ENCODE measurements around the gene LRRC55.

Gene LRRC55

DNA sequence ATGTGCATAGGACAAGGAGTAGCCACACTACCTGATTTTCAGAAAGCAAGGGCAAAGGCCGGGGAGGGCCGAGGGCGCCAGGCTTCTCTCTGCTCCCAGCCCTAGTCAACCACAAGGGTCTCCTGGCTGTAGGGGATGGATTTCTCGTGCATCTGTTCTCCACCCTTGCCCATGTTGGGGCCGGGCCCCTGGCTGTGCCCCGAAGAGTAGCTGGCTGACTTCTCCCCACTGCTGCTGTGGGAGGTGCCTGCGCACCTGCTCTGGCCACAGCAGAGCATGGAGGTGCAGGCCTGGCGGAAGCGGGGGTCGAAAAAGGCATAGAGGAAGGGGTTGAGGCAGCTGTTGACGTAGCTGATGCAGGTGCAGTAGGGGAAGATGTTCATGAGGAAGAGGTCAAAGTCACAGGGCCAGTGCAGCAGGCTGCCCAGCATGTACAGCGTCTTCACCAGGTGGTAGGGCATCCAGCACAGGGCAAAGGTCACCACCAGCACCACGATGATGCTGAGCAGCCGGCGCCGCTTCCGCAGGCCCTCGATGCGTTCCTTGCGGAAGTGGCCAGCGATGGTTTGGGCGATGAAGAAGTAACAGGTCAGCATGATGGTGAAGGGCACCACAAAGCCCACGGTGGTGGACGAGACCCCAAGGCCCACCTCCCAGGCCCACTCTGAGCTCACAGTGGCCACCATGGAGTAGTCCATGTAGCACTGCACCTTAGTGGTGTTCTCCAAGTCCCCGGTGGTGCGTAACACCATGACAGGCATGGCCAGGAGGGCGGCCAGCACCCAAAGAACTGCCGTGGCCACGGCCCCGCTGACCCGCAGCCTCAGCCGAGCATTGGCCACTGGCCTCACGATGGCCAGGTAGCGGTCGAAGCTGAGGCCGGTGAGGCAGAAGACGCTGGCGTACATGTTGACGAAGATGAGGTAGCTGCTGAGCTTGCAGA lies 54.3 kb downstream of the LRRC55 start:
- DNase-seq (ENCODE audit: low read depth), result no peak

DNA sequence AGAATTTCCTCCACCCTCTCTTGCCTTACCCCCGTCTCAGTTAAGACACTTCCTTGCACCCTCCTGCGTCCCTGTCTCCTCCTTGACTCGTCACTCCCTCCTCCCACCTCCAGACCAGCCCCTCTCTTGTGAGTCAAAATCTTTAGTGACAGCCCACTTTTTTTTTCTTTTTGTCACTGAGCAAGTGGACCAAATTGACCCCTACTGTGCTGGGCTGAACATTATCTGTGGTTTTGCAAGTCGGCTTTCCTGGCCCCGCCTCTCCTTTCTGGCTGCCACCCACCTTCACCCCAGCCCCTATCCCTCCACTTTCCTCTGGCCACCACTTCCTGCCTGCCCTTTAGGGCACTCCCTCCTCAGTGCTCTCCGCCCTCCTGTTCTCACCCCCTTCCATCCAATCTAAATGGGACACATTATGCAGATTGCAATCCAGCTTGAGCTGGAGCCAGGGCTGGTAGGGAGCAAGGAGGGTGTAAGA lies 55.5 kb downstream of the LRRC55 start, which contains the start of gene APLNR:
Gene APLNR, minus strand, starts transcription at position 47 of the 478 bp plus-strand sequence. CDS start 246 bp downstream, outside the sequence.
- no peak for DNase-seq (ENCODE audit: low read depth)

DNA sequence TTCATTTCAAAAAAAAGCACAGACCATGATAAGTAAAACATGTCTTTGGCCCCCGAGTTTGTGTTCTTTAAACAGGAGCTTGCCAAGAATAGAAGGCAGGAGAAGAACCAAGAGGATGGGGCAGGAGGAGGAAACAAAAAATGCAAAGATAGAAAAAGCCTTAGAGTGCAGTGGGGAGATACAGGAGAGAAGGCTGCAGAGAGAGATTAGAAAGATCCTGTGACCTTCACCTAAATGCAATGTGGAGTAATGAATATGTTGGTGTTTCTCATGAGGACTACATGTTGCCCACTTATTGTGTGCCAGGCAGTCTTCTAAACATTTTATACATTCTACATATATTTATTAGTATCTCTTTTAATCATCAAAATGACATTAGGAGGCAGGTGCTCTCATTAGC lies 57.6 kb downstream of the LRRC55 start:
- no peak for DNase-seq (ENCODE audit: low read depth)

DNA sequence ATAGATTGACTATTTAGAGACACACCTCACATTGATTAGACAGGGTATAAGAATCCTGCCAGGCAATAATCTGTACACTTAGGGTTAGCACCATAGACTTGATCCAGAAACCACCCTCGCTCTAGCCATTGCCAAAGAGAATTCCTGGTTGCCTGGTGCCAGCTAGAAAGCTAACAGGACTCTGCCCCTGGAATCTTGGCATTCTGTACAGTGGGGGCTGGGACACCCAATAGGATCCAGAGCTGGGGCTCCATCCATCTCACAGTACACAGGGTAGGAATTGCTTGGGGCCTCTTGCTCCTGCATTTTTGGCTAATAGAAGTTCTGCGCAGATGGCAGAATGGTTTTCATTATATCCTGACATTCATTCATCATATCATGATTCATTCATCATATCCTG lies 58.3 kb downstream of the LRRC55 start:
- DNase-seq (ENCODE audit: low read depth), result no peak

DNA sequence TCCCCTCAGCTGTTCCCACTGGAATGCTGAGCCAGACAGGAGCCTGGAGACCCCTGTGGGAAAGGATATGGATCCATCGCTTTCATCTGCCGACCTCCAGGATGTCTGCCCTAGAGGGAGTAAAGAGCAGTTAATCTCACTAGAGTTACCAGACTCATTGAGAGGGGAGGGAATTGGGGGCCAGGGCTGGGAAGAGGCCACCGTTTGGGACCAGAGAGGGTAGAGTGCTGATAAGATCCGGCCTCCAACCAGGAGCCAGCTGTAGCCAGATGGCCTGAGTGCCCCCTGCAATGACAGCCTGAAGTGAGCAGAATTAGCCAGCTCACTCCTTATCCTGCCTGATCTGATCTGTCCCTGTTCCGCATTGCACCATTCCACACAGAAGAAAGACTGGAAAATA lies 59.0 kb downstream of the LRRC55 start:
- DNase-seq (ENCODE audit: low read depth), result no peak
